ENCODE measurements around the gene RNPS1. TPM values are rescaled to one million over a fixed set of nuclear protein-coding genes. Genes with fewer than 3 reads are reported as not detected.

Gene RNPS1
- total and polyA plus RNA-seq, 9 of the 15 experiments (the other 6 are each of a cell fraction or from before 2014, with no cell fraction given), result 44.9 to 338 (median 202) TPM

DNA sequence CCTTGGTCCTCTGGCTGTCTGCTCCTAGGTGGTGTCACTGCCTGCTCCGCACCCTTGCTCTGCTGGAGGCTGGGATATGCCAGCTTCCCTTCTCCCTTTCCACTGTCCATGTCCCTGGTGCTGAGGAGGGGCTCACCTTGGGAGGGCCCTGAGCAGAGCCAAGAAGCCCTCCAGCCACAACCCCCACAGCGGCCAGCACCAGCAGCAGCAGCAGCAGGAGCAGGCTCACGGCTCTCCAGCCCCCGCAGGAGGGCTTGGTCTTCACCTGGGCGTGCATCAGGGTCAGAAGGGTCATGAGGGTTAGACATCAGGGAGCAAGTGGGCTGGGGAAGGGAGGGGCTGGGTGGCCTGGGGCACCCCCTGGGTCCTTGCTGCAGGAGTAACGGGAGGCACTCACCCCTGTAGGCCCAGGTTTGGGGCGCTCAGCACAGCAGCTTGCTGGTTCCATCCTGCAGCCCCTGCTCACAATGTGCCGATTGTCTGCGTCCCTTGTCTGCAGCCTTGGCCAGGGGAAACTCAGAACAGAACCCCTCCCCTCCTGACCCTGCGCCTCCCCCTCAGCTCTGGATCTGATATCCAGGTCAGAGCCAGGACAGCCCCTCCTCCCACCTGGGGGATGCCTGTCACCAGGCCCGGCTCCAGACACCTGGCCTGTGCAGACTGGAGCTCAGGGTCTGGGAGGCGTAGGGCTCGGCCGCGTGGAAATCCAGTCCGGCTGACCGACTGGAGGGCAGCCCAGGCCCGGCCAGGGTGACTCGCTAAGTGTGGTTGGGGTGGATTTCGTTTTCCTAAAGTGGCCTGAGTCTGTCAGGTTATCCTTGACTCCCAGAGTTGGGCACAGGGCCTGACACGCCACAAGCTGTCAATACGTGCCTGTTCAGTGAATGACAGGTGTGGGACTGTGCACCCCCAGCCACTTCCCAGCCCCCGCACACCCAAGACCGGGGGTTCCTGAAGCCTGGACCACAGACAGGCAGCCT is 57.2 kb downstream of the RNPS1 start, which contains the start of gene BRICD5 (continued):
- TF ChIP-seq ZNF280A (IDR thresholded peaks at IDR 0.05; ENCODE audit: low read depth, partially characterized antibody), result no peak
- TF ChIP-seq ZBTB7A (IDR thresholded peaks at IDR 0.05; ENCODE audit: borderline replicate concordance, control insufficient read depth, low read depth, low read length), result peak; percentile 76; the same call in 1 of the 2 replicates
- TF ChIP-seq SNIP1 (IDR thresholded peaks at IDR 0.05; ENCODE audit: low read depth), result no peak
- no peak for TF ChIP-seq MEF2A (IDR thresholded peaks at IDR 0.05; ENCODE audit: control insufficient read depth, low read depth, low read length)
- TF ChIP-seq PHB (CRISPR knock-in tag; IDR thresholded peaks at IDR 0.05), result no peak
- no peak for TF ChIP-seq TCF15 (CRISPR knock-in tag; IDR thresholded peaks at IDR 0.05)
- no peak for TF ChIP-seq SP1 (CRISPR knock-in tag; IDR thresholded peaks at IDR 0.05)
- TF ChIP-seq ZNF282 (CRISPR knock-in tag; IDR thresholded peaks at IDR 0.05), result no peak
- peak; percentile 29; the same call in 1 of the 2 replicates for TF ChIP-seq SUPT5H (IDR thresholded peaks at IDR 0.05)
- TF ChIP-seq LARP7 (IDR thresholded peaks at IDR 0.05), result no peak
- TF ChIP-seq, protein P1, sequence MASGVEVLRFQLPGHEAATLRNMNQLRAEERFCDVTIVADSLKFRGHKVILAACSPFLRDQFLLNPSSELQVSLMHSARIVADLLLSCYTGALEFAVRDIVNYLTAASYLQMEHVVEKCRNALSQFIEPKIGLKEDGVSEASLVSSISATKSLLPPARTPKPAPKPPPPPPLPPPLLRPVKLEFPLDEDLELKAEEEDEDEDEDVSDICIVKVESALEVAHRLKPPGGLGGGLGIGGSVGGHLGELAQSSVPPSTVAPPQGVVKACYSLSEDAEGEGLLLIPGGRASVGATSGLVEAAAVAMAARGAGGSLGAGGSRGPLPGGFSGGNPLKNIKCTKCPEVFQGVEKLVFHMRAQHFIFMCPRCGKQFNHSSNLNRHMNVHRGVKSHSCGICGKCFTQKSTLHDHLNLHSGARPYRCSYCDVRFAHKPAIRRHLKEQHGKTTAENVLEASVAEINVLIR (CRISPR knock-in tag; IDR thresholded peaks at IDR 0.05), result no peak
- no peak for TF ChIP-seq SNRNP70 (optimal IDR thresholded peaks at IDR 0.05; ENCODE audit: low read depth, low read length)
- TF ChIP-seq SRSF3 (IDR thresholded peaks at IDR 0.05; ENCODE audit: insufficient read depth, low read length), result no peak
- no peak for TF ChIP-seq HNRNPK (IDR thresholded peaks at IDR 0.05; ENCODE audit: low read depth, low read length, poor library complexity, severe bottlenecking)
- TF ChIP-seq PML (IDR thresholded peaks at IDR 0.05; ENCODE audit: low read length), result peak; percentile 3; the same call in 1 of the 2 replicates
- TF ChIP-seq SIX5 (IDR thresholded peaks at IDR 0.05; ENCODE audit: borderline replicate concordance in 1 of 2, insufficient read depth in 1 of 2, low read depth in 1 of 2, low read length in 2 of 2), result no peak
- TF ChIP-seq, protein P2, sequence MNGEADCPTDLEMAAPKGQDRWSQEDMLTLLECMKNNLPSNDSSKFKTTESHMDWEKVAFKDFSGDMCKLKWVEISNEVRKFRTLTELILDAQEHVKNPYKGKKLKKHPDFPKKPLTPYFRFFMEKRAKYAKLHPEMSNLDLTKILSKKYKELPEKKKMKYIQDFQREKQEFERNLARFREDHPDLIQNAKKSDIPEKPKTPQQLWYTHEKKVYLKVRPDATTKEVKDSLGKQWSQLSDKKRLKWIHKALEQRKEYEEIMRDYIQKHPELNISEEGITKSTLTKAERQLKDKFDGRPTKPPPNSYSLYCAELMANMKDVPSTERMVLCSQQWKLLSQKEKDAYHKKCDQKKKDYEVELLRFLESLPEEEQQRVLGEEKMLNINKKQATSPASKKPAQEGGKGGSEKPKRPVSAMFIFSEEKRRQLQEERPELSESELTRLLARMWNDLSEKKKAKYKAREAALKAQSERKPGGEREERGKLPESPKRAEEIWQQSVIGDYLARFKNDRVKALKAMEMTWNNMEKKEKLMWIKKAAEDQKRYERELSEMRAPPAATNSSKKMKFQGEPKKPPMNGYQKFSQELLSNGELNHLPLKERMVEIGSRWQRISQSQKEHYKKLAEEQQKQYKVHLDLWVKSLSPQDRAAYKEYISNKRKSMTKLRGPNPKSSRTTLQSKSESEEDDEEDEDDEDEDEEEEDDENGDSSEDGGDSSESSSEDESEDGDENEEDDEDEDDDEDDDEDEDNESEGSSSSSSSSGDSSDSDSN (IDR thresholded peaks at IDR 0.05; ENCODE audit: borderline replicate concordance in 1 of 2, low read depth in 2 of 2, low read length in 2 of 2), result 0 out of 4 replicates have a peak, but pooled peaks of 1 of the 2 experiments have one; percentile 52
- TF ChIP-seq ARID1B (IDR thresholded peaks at IDR 0.05), result peak; percentile 35; the same call in 1 of the 2 replicates
- no peak for TF ChIP-seq ARID3B (CRISPR knock-in tag; IDR thresholded peaks at IDR 0.05; ENCODE audit: borderline replicate concordance)
- TF ChIP-seq MCM7 (IDR thresholded peaks at IDR 0.05), result no peak

Data from K562 (cell line).